A549 (cell line): ENCODE data around the gene SLIT3. TPM values are rescaled to one million over a fixed set of nuclear protein-coding genes. Genes with fewer than 3 reads are reported as not detected.
A peak's percentile ranks its signal among the peaks of the same experiment; 100 is the strongest.
"Not testable (repeated sequence)": the region's sequence is repeated elsewhere in the genome, so short reads cannot be mapped to it uniquely, and the experiment has no call there.

Experiments used
- ATAC-seq, 2 experiments: fragments of 200-7000 bp in 1 of 2; fragments of >200 bp in 1 of 2; cut with Nextera tagmentation in 1 of 2; cut with Tn5 transposase in 1 of 2; 3 replicates each; pipeline versions ENCODE4 v1.8.0 to v1.9.1; 2018 to 2020; ENCODE audit warnings: mild to moderate bottlenecking in 1 of 2, moderate library complexity in 1 of 2
- CTCF ChIA-PET: fragments of 300-600 bp; sonication (Branson Sonifier 250); formaldehyde crosslinking; extraction: SDS; loops from one replicate; lab custom pipeline; 2021; ENCODE audit warnings: antibody characterized with exemption, inconsistent platforms; lab: Yijun Ruan, JAX
- POLR2A ChIA-PET: fragments of 350-600 bp; formaldehyde crosslinking; extraction: SDS; loops from one replicate; lab custom pipeline; 2021; ENCODE audit warnings: antibody characterized with exemption, inconsistent platforms; lab: Yijun Ruan, JAX
- DNase-seq, 2 experiments: peaks; one replicate each; pipeline versions ENCODE4 v3.0.0 to v3.0.0-alpha.2; 2011 to 2016; ENCODE audit warnings: low read depth in 1 of 2, low spot score in 1 of 2
- FAIRE-seq: peaks from 2 replicates; lab custom pipeline; 2011; peaks lifted over from hg19 to GRCh38; lab: Jason Lieb, UNC
- H3K27ac ChIP-seq, 2 experiments: fragments of >200 bp; sonication (Bioruptor Twin); formaldehyde crosslinking; 3 replicates each; pipeline ENCODE4 v1.5.1; 2016 to 2017
- H3K4me1 ChIP-seq: fragments of >200 bp; sonication (Bioruptor Twin); formaldehyde crosslinking; 3 replicates; pipeline ENCODE4 v1.6.1; 2016
- H3K4me2 ChIP-seq: fragments of >200 bp; sonication (Bioruptor Twin); formaldehyde crosslinking; 3 replicates; pipeline ENCODE4 v1.6.1; 2016
- H3K4me3 ChIP-seq: fragments of >200 bp; sonication (Bioruptor Twin); formaldehyde crosslinking; 3 replicates; pipeline ENCODE4 v1.5.1; 2016
- H3K9me3 ChIP-seq: fragments of >200 bp; sonication (Bioruptor Twin); formaldehyde crosslinking; 3 replicates; pipeline ENCODE4 v1.6.1; 2016
- BCL3 ChIP-seq: fragments of >200 bp; sonication (Bioruptor Twin); formaldehyde crosslinking; IDR thresholded peaks from 3 replicates; pipeline ENCODE4 v1.6.1; 2016
- BHLHE40 ChIP-seq: IDR thresholded peaks from 2 replicates; pipeline ENCODE4 v1.6.1; 2012; ENCODE audit warnings: low read depth, low read length, inconsistent platforms
- CHD4 ChIP-seq: fragments of 200-600 bp; sonication (generic); IDR thresholded peaks from 2 replicates; pipeline ENCODE4 v1.6.1; 2016; ENCODE audit warnings: antibody characterized with exemption, mild to moderate bottlenecking, borderline replicate concordance
- FOSB ChIP-seq: fragments of 250-450 bp; sonication (Bioruptor Pico); IDR thresholded peaks from 2 replicates; pipeline ENCODE4 v1.5.0; 2020; ENCODE audit warnings: mild to moderate bottlenecking, moderate library complexity
- FOSL2 ChIP-seq, 2 experiments: fragments of 450-650 bp in 1 of 2; fragments of >200 bp in 1 of 2; sonication (Bioruptor Twin) in 1 of 2; formaldehyde crosslinking; IDR thresholded peaks; 2 replicates each; pipeline versions ENCODE4 v1.5.0 to v1.6.1; 2016 to 2020; ENCODE audit warnings: mild to moderate bottlenecking in 1 of 2, moderate library complexity in 1 of 2
- GATA3 ChIP-seq: IDR thresholded peaks from 2 replicates; pipeline ENCODE4 v1.6.1; 2012; ENCODE audit warnings: borderline replicate concordance
- JUN ChIP-seq, 2 experiments: fragments of >200 bp; sonication (Bioruptor Twin); formaldehyde crosslinking; IDR thresholded peaks; 2 replicates in 1 of 2; 3 replicates in 1 of 2; pipeline ENCODE4 v1.6.1; 2016 to 2017
- KDM5A ChIP-seq: fragments of 200-600 bp; sonication (generic); IDR thresholded peaks from 2 replicates; pipeline ENCODE4 v1.6.1; 2016; ENCODE audit warnings: antibody characterized with exemption, mild to moderate bottlenecking
- MAFK ChIP-seq: fragments of 450-650 bp; IDR thresholded peaks from 2 replicates; pipeline ENCODE4 v1.6.1; 2014; ENCODE audit not compliant: partially characterized antibody
- MAZ ChIP-seq: fragments of 150-350 bp; IDR thresholded peaks from 2 replicates; pipeline ENCODE4 v1.6.1; 2014; ENCODE audit warnings: antibody characterized with exemption, low read depth, low read length, borderline replicate concordance
- NPAS2 ChIP-seq: fragments of 250-450 bp; sonication (Bioruptor Pico); IDR thresholded peaks from 2 replicates; pipeline ENCODE4 v1.8.0; 2022; ENCODE audit warnings: mild to moderate bottlenecking, moderate library complexity, borderline replicate concordance
- NR3C1 ChIP-seq: fragments of >200 bp; sonication (Bioruptor Twin); formaldehyde crosslinking; IDR thresholded peaks from 3 replicates; pipeline ENCODE4 v1.6.1; 2017
- PHF8 ChIP-seq: fragments of 200-600 bp; sonication (generic); IDR thresholded peaks from 2 replicates; pipeline ENCODE4 v1.6.1; 2016; ENCODE audit warnings: low read depth, mild to moderate bottlenecking, antibody characterized with exemption, moderate library complexity, borderline replicate concordance
- POLR2AphosphoS2 ChIP-seq: conservative IDR thresholded peaks from 2 replicates; pipeline ENCODE4 v1.6.1; 2012; ENCODE audit warnings: low read length, improper control_type of control experiment, inconsistent platforms
- RCOR1 ChIP-seq: fragments of 150-350 bp; IDR thresholded peaks from 2 replicates; pipeline ENCODE4 v1.6.1; 2014; ENCODE audit warnings: antibody characterized with exemption, low read length, low read depth
- SMC3 ChIP-seq: fragments of >200 bp; sonication (Bioruptor Twin); formaldehyde crosslinking; IDR thresholded peaks from 3 replicates; pipeline ENCODE4 v1.6.1; 2018; ENCODE audit warnings: inconsistent platforms
- SREBF2 ChIP-seq: fragments of 450-650 bp; IDR thresholded peaks from 2 replicates; pipeline ENCODE4 v1.6.1; 2014; ENCODE audit warnings: mild to moderate bottlenecking, moderate library complexity
- TFCP2L1 ChIP-seq: fragments of 250-450 bp; sonication (Bioruptor Pico); IDR thresholded peaks from 2 replicates; pipeline ENCODE4 v1.5.0; 2021; ENCODE audit warnings: mild to moderate bottlenecking
- ZSCAN20 ChIP-seq: fragments of 250-450 bp; sonication (Bioruptor Pico); IDR thresholded peaks from 2 replicates; pipeline ENCODE4 v1.8.0; 2022; ENCODE audit warnings: mild to moderate bottlenecking, moderate library complexity
- WGBS: methylation state at CpG from one replicate; pipeline ENCODE4 v1.1.6; 2017; ENCODE audit errors: missing lambda C conversion rate; 5-methylcytosine and 5-hydroxymethylcytosine counted together
- polyA plus RNA-seq, 4 experiments: library from polyadenylated mRNA; depleted of rRNA in 3 of 4; stranded (reverse); fragments of >200 nt; fragmentation: RNase III in 1 of 4; extraction: RNeasy Plus Mini Kit Qiagen cat#74134 plus additional on column Dnase treatment in 1 of 4; gene quantifications; 2 replicates in 3 of 4; 3 replicates in 1 of 4; pipeline ENCODE4 v1.2.3, GENCODE V29; 2011 to 2017
- TF ChIP-seq, protein P1 (sequence below): IDR thresholded peaks from 2 replicates; pipeline ENCODE4 v1.6.1; 2012
- TF ChIP-seq, protein P2 (sequence below): fragments of >200 bp; sonication (Bioruptor Twin); formaldehyde crosslinking; IDR thresholded peaks from 3 replicates; pipeline ENCODE4 v1.5.1; 2016

The SLIT3 gene
- polyA plus RNA-seq, 2 of the 4 experiments (the other 2 are of a cell fraction) = 12.7 to 22.9 TPM

DNA sequence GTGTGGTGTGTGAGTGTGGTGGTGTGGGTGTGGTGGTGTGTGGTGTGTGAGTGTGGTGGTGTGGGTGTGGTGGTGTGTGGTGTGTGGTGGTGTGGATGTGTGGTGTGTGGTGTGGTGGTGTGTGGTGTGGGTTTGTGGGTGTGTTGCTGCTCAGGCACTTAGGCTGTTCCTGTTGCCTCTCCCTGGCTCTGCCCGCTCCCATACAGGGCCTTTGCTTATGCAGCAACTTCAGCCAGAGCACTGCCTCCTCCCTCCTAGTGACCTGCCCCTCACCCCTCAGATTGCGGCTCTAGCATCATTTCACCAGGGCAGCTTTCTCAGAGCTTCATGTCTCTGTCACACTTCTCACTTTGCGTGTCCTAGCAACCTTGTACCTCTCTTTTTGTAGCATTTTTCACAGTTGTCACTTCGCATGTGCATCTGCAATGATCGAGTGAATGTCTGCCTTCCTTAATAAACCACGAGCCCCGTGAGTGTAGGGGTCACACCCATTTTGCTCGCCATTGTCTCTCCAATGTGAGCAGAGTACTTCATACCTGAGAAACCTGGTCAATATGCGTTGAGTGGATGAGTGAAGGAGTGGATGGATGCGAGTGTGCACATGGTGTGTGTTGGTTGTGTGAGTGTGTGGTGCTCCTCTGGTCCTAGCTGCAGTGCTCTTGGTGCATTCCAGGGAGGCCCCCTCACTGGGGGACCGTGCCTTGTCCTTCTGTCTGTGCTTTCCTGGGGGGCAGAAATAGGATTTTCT is 553.9 kb downstream of the SLIT3 start:
- no peak overlapping the region for H3K4me3 ChIP-seq
- H3K4me2 ChIP-seq = no peak overlapping the region
- no peaks in the 10 kb centered on the region for H3K4me1 ChIP-seq
- ChIA-PET POLR2A (no interaction called here), CTCF (interaction anchor here (0.8 to 1.9 kb wide), 4 partner anchors 9 to 27 kb away, joined by 3 to 6 read pairs (median 4); no protein-coding TSS in a partner anchor)
- FAIRE-seq (no peak), DNase-seq (peak in 1 of 2 experiments; percentile 16), ATAC-seq (peak; percentile 45 to 55; a peak in 4 of 6 replicates)
- TF ChIP-seq SREBF2 (no peak), NPAS2 (CRISPR knock-in tag) (no peak), ZSCAN20 (CRISPR knock-in tag) (no peak), TFCP2L1 (no peak), SMC3 (no peak), RCOR1 (no peak), CHD4 (no peak), MAZ (no peak), FOSL2 (IDR thresholded peaks at IDR 0.05) (no peak), FOSL2 (CRISPR knock-in tag; IDR thresholded peaks at IDR 0.05) (no peak), KDM5A (no peak), NR3C1 (no peak), BHLHE40 (no peak), GATA3 (no peak), FOSB (no peak), JUN (IDR thresholded peaks at IDR 0.05) (no peak), BCL3 (no peak), PHF8 (no peak), POLR2AphosphoS2 (no peak)
- TF ChIP-seq, protein P1, sequence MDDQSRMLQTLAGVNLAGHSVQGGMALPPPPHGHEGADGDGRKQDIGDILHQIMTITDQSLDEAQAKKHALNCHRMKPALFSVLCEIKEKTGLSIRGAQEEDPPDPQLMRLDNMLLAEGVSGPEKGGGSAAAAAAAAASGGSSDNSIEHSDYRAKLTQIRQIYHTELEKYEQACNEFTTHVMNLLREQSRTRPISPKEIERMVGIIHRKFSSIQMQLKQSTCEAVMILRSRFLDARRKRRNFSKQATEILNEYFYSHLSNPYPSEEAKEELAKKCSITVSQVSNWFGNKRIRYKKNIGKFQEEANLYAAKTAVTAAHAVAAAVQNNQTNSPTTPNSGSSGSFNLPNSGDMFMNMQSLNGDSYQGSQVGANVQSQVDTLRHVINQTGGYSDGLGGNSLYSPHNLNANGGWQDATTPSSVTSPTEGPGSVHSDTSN = no peak
- H3K27ac ChIP-seq = no peak overlapping the region
- no peaks in the 10 kb centered on the region for H3K9me3 ChIP-seq
- WGBS = 87% methylated on average over 11 of the region's 11 CpGs

GRCh38 chr5:168746126-168746892 is 554.6 kb downstream of the SLIT3 start:
- H3K4me2 ChIP-seq, FAIRE-seq, H3K9me3 ChIP-seq, H3K4me1 ChIP-seq, DNase-seq, H3K4me3 ChIP-seq, ATAC-seq, H3K27ac ChIP-seq, POLR2A ChIA-PET: not testable (repeated sequence)
- CTCF ChIA-PET = interaction anchor here (1.9 kb wide), 1 partner anchor 8 kb away, joined by 4 read pairs; no protein-coding TSS in a partner anchor
- 75% methylated on average over 7 of the region's 10 CpGs for WGBS

DNA sequence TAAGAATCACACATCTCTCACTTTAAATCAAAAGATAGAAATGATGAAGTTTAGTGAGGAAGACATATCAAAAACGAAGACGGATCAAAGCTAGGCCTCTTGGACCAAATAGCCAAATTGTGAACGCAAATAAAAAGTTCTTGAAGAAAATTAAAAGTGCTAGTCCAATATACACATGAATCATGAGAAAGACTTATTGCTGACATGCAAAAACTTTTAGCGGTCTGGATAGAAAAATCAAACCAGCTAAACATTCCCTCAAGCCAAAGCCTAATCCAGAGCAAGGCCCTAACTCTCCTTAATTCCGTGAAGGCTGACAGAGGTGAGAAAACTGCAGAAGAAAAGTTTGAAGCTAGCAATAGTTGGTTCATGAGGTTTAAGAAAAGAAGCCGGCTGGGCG is 557.3 kb downstream of the SLIT3 start:
- Histone ChIP-seq H3K4me3 (no peak overlapping the region), H3K9me3 (no peaks in the 10 kb centered on the region), H3K27ac (no peak overlapping the region), H3K4me1 (no peaks in the 10 kb centered on the region), H3K4me2 (no peak overlapping the region)
- FAIRE-seq (no peak), ATAC-seq (no peak), DNase-seq (no peak)
- TF ChIP-seq, protein P2, sequence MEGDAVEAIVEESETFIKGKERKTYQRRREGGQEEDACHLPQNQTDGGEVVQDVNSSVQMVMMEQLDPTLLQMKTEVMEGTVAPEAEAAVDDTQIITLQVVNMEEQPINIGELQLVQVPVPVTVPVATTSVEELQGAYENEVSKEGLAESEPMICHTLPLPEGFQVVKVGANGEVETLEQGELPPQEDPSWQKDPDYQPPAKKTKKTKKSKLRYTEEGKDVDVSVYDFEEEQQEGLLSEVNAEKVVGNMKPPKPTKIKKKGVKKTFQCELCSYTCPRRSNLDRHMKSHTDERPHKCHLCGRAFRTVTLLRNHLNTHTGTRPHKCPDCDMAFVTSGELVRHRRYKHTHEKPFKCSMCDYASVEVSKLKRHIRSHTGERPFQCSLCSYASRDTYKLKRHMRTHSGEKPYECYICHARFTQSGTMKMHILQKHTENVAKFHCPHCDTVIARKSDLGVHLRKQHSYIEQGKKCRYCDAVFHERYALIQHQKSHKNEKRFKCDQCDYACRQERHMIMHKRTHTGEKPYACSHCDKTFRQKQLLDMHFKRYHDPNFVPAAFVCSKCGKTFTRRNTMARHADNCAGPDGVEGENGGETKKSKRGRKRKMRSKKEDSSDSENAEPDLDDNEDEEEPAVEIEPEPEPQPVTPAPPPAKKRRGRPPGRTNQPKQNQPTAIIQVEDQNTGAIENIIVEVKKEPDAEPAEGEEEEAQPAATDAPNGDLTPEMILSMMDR = no peak
- peak; percentile 60 for TF ChIP-seq MAFK
- POLR2A ChIA-PET = no interaction called here
- 92% methylated on average over 7 of the region's 7 CpGs for WGBS
- CTCF ChIA-PET = interaction anchor here (1.0 to 1.1 kb wide), 2 partner anchors 37 to 657 kb away, joined by 3 read pairs; no protein-coding TSS in a partner anchor

- ATAC-seq, CTCF ChIA-PET, H3K4me1 ChIP-seq, H3K9me3 ChIP-seq, H3K4me2 ChIP-seq, POLR2A ChIA-PET, H3K4me3 ChIP-seq, DNase-seq, H3K27ac ChIP-seq: not testable (repeated sequence)
- WGBS = no CpG with 5 or more reads among the region's 2 CpGs
- peak; percentile 54 for FAIRE-seq
These were observed 558.6 kb downstream of the SLIT3 start for GRCh38 chr5:168742311-168742710.
